HG02852 (cell line): ENCODE measurements around the gene ADAMTS3.

Experiments used
- ATAC-seq: cut with Tn5 transposase; IDR thresholded peaks from one replicate; pipeline ENCODE4 v1.9.1; 2021; ENCODE audit warnings: mild to moderate bottlenecking, moderate library complexity; ENCODE audit not compliant: unreplicated experiment

Gene ADAMTS3

DNA sequence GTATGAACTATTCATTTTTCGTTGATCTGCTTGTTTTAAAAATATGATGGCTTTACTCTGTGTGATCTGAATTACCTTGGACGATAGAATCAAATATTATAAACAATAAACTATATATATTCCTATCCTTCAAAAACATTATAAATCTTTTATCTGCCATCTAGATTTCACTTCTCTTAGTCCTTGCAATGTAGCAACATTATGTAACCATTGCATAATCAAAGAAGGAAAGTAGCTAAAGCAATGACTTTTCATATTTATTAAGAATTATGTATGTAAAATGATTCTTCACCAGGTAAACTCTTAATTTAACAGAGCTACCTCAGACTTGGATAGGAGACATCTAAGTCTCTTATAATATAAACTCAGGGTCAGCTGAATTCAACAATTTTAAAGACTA lies 210.5 kb downstream of the ADAMTS3 start:
- no peak for ATAC-seq

DNA sequence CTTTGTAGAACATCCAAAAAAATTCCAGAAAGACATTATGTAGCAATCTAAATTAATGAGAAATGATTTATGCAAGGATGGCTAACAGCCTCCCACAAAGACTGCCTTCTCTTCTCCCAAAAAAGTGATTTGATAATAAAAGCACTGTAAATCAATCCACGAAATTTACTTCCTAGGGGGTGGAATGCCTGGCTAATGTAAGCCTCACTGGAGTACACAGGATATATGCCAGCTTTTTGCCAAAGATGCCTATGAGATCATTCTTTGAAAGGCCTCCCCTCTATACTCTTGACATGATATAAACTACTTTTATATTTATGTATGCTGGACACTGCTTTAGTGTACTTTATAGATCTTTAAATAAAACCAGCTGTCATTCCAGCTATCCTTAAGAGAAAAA lies 211.1 kb downstream of the ADAMTS3 start:
- no peak for ATAC-seq

DNA sequence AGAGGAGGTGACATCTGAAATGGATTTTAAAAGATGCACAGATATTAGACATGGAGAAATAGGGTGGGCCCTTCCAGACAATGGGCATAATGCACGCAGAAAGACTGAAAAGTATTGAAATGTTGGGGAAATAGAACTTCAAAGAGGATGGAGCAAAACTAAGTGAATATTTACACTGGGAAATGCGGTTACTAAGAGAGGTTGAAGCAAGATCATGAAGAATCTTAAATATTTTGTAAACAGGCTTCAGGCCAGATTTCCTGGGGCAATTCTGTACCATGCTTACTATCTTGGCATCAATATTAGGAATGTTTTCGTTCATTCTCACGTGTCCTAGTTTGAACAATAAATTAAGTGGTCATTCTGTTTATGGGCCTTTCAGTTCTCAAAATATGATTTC lies 216.3 kb downstream of the ADAMTS3 start:
- ATAC-seq, result no peak

DNA sequence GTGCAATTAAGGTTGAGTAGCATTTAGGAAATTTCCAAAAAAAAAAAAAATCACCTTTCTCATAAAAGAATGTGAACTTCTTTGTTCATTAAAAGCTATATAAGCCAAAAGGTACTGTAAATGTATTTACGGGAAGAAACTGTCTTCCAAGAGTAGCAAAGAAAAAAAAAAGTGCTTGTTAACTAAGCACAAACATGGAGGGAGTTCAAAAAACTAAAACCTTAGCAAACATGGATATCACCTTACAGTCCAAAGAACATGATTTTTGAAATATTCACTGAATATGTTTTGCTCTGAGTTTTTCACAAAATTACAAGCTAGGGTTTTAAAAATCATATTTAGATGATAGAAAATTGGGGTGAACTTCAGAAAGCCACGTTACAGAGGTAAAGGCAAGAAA lies 217.5 kb downstream of the ADAMTS3 start:
- no peak for ATAC-seq

DNA sequence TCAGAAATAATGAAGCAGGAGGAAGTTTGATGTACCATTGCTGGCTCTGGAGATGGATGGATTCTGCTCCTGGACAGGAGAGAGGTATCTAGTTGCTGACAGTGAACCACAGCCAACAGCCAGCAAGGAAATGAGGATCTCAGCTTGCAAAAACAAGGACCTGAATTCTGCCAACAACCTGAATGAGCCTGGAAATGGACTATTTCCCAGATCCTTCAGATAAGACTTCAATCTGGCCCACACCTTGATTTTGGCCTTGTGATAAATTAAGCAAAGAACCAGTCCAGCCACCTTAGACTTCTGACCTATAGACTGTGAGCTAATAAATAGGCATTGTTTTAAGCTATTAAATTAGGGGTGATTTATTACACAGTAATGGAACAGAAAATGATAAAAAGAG lies 220.3 kb downstream of the ADAMTS3 start:
- no peak for ATAC-seq

DNA sequence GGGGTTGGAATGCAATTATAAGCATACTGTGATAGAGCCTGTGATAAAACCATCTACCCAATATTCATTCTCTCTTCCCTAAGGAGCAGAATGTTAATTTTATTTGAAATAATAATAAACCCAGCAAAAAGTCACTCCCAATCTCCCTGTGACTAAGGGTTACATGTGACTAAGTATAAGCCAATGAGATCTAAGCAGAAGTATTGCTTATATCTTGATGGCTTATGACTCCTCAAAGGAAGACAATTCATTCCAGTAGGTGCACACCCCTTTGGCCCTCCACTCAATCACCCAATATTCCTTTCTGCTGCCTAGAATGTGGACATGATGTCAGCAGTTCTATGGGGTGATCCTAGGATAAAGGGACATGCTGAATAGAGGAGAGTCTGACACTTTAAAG lies 224.6 kb downstream of the ADAMTS3 start:
- no peak for ATAC-seq

DNA sequence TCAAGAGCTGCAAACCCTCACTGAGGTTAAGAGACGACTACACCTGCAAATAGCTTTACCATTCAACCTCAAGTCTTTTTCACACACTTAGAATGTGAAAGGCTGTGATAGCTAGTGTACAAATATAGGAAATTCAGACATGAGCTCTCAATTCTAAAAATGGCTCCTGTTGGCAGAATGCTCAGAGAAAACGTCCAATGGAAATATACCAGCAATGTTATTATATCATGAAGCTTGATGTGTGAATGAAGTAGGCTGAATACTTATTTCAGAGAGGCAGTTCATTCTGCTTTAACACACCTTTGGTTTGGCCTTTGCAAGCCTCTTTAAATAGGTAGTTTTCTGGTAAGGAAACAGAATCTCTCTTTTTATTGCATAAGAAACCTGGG lies 227.6 kb downstream of the ADAMTS3 start:
- ATAC-seq, result no peak

DNA sequence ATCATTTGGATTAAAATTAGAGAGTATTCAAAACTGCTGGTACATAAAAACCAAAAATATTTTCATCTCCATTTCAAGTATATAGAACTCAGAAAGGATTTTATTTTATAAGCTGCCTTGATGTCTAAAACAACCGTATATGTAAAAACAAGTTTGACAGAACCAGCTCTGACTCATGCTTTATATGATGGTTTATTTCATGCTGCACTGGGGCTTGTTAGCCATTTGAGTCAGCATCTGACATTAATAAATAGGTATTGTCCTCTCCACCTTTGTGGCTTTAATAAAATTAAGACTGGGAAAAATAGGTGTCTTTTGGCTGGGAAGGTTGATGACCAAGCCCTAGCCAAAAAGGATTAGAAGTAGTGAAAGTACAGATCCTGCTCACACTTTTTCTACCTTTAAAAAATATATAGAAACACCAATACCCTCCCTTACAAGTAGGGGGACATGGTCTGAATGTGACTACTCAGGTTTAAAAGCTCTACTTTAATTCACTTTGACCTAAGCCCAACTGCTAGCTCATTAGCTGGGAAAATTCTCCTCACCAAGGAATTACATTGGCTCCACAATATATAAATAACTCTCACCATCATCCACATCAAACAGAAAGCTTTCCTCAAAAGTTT lies 228.1 kb downstream of the ADAMTS3 start:
- ATAC-seq, result no peak

DNA sequence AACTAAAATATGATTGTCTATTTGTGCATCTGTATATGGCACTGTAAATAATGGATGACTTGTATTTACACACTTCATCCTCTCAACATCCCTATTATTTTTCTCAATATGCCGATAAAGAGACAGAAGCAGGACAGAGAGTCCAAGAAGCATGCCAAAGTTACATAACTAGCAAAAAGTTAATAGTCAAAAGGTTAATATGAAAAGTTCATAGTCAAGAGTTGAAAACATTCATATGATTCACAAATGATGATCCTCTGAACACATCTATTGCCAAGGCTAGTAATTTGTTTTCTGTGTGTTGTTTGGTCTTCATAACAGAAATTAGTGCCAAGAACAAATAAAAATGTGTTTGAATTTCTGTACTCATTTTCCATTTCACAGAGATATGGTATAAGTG lies 231.0 kb downstream of the ADAMTS3 start:
- ATAC-seq, result no peak

DNA sequence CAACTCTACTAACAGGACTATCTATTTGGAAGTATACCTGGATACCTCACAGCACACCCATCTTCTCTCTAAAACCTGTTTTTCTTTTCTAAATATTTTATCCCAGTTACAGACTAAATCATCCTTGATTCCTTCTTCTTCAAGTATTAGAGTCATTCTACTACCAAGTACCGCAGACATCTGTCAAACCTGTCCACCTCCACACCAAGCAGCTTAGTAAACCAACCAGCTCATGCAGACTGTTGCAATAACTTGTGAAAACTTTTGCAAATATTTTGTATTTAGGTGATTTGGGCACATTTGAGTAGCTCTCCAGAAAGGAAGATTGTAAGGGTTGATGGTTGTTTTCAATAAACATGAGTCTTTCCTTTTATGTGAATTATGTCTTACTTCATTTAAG lies 238.6 kb downstream of the ADAMTS3 start:
- no peak for ATAC-seq

DNA sequence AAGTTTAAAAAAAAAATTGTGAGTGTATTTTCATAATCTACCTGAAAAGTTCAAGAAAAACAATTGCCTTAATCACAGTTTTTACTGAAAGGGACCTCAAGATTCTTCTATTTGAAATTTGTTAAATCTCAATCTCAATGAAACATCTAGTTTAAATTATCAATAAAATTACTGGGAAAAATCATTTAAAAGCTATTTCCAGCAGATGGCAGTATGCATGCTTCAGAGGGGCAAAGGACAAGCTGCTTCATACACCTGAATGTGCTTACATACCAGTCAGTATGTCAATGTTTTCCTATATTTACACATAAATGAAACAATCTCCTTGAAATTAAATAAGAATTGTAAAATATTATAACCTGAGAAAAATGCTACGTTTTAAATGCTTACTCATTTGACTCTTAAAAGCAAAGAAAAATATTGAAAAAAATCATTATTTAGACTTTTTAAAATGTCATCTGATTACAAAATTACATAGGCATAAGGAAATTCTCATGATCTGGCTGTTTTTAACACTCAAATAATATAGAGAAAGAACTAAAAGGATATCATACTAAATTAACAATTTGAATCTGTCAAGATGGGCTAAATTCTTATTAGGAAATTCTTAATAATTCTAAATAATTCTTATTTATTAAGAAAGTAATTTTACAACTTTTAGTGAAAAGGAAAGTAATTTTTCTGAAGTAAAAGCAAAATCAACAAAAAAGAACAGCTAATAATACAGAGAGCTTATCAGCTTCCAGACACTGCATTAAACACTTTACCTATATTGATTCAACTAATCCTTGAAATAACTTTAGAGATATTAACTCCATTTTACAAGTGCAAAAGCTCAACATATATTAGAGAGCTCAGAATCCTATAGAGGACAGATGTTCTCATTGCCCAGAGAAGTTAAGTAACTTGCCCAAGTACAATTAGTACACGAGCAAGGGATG lies 242.1 kb downstream of the ADAMTS3 start:
- ATAC-seq, result no peak

DNA sequence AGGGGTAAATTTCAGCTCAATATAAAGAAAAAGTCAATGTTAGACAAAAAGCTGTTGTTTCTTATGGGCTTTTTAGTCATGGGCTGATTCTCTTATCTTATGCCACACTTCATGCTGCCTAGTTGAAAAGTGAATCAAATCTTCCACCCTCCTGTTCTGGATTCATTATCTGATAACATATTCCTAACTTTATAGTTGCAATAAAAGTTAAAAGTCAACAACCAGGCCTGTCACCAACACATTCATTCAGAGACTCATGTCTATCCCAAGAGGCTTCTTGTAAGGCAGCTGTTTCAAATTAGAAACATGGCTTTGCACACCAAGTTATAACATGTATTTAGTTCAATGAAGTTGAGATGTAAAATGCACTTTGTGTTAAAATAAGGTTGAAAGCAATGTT lies 243.8 kb downstream of the ADAMTS3 start:
- no peak for ATAC-seq

DNA sequence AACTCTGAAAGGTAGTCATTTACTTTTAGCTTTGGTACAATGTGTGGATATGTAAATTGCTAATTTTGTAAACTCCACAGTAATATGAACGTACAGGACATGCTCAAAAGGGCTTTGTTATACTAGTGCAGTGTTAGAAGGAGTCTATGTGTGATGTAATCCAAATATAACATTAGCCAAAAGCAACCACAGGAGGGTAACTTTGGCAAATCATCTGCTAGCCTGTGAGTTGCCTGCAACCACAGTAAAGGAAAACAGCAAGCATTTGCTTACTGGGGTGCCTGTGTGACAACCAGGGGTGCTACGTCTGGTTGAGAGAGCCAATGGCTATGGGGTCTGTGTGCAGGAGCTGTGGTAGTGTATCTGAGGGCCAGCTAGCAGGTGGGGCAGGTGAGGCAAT lies 245.8 kb downstream of the ADAMTS3 start:
- no peak for ATAC-seq

DNA sequence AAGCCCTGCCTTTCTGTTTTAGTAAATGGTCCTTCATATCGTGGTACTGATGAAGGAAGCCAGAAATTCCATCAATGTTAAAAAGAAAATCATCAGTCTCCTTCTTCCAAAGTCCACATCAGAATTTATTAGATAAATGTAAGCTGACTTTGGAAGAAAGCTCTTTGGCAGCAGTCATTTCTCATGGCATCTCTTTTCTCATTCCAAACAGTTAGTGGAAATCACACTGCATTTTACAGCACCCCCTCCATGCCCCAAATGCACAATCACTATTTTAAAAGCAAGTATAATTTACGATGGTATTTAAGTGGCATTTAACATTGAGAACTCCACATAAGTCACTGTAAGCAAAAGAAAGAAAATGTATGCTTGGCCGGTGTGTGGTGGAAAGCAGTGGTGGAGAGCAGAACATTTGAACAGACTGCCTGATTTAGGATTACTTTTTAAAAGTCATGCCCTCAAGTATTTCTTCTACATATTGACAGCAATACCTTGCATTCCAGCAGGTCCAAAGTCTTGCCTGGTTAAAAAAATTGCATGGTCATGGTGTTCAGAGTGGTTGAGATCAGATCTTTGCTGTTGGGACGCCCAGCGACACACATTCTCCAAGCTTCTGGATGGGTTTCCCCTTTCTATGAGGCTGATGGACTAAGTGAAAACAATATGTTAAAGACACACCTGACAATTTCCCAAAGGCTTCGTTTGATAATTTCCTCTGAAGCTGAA lies 248.6 kb downstream of the ADAMTS3 start:
- no peak for ATAC-seq

DNA sequence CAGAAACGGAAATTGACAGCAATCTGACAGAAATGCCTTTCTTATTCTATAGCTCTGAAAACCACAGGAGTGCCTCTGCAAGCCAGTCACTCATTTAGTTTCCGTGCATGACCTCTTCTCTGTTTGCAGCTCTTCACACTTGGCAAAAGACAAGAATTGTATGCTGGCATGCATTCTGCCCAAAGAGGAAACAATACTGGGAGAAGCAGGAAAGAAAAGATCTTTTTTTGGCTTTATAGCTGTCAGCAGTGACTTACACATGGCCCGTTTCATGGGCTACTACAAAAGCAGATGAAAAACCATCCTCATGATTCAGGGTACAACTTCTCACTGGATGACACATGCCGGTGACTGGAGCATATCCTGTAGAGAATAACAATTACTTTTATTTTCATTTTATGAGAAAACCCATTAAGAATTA lies 249.4 kb downstream of the ADAMTS3 start:
- ATAC-seq, result no peak

DNA sequence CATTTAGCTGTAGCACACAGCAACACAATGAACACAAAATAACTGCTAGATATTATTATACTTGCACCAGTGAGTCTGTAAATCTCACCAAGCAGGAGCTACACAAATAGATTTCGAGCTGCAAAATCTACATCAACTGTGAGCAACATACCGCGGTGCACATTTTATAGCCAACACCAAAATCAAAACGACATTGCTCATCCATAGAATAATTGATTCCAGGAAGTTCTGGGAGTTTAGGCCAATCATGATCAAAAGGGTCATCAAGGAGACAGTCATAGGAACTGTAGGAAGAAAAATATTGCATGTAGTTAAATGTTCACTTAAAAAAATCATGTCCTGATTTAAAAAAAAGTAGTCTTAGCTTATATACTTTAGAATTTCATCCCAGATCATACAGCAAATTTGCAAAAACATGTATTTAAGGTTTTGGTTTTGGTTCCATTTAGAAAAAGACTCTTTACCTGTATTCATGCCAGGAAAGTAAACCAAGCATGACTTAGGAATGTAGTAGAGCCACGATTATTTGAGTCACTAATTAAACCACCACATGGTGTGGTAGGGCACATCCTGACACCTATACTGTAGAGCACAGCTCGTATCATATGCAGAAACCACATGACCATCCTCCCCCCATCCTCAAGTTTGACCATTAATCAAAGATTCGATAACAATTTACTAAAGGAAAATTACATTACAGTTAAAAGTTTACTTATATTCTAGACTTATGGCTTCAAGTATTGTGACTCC lies 250.4 kb downstream of the ADAMTS3 start:
- ATAC-seq, result no peak

DNA sequence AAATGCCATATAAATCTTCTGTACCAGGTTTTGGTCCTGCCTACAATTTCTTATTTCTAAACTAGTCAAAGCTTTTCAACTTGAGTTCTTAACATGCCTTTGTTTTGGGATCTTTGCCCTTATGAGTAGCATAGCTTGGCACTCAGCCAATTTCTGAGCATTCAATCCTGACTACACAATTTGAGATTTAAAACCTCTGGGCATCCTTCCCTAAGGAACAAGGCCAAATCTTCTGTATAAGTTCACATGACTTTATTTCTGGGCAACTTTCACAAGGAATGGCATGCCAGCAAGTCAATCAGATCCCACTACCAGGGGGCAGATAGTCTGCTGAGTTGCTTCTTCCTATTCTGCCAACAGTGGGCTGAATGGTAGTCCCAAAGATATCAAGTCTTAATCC lies 254.2 kb downstream of the ADAMTS3 start:
- no peak for ATAC-seq

DNA sequence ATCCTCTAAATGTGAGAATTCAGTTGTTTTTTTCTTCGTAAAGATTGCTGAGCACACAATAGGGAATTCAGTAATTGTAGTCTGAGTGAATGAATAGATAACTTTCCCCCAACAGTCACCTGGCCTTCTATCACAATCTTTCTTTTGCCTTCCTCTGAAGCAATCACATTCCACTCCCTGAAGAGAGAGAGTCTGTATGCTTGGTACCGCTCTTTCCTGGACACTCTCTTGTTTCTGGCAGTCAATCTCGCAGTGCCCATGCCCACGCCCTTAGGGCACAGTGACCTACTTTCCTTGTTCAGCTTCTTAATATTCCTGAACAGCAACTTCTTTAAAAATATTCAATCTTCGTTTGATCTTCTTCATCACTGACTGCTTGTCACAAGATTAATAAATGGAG lies 255.9 kb downstream of the ADAMTS3 start:
- no peak for ATAC-seq

DNA sequence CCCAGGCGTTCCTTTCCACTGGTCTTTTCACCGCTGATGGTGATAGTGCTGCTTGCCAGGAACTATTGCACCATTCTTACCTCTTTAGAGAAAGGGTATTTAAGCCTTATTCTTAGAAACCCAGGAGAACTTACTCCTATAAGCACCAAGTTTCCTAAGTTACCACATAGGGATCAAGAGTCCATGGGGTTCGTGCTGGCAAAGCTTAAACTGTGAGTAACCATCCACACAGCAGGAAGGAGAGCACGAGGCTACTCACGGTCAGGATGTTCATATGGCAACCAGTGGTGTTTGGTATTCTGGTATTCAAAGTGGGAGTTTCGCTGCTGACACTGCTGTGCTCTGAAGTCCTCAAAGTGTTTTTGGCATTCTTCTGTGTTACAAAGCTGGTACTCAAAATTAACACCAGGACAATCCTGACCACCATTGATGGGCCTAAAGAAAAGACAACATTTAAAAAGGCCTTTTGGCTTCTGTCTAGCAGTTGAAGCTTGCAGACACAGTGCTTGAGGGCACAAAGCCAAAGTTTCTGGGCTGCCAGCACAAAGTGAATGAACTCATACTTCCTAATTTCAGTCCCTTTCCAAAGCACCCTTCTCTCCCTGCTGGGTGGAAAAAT lies 256.9 kb downstream of the ADAMTS3 start:
- ATAC-seq, result no peak

DNA sequence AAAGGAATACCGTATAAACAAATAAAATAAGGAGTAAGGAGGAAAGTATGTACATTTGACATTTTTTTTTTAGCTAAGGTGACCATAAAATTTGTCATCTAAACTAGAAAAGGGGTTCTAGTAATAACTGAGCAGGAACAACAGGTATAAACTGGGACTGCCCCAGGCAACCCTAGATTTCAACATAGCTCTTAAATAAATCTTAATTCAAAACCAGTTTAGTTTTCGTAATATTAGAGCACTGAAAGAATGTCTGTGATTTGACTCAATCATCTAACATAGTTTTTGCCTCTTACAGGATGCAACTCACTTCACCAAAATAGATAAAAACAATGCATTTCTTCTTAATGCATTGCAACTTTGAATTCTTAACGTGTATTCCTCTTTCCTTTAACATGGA lies 257.7 kb downstream of the ADAMTS3 start:
- ATAC-seq, result no peak

DNA sequence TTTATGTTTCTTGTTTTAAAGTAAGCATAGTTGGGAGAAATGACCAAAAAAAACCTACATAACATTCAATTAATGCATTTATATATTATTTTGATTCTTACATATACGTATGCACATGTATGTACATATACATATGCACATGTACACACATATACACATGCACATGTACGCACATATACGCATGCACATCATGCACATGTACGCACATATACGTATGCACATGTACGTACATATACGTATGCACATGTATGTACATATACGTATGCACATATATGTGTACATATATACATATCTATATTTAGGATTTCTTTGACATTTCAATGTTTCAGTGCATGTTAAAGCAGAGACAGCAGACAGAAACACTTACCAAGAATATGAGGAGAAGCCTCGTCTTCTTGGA lies 263.4 kb downstream of the ADAMTS3 start:
- no peak for ATAC-seq
